Effector memory CD4-positive, alpha-beta T cell (primary cell): ENCODE results near the gene POPDC2.

Source experiments
- DNase-seq, 3 donors: peaks; one replicate each; pipeline ENCODE4 v3.0.0-alpha.2; 2020
- H3K27ac ChIP-seq: 2 replicates; pipeline ENCODE4 v1.7.0; 2013; ENCODE audit warnings: mild to moderate bottlenecking, low read length, moderate library complexity; ENCODE audit not compliant: insufficient read depth, poor library complexity, severe bottlenecking
- H3K27me3 ChIP-seq: replicated peaks from 2 replicates; pipeline ENCODE4 v1.7.0; 2013; ENCODE audit warnings: mild to moderate bottlenecking, low read length; ENCODE audit not compliant: insufficient read depth, control insufficient read depth, poor library complexity, severe bottlenecking
- H3K36me3 ChIP-seq: 2 replicates; pipeline ENCODE4 v1.7.0; 2013; ENCODE audit warnings: mild to moderate bottlenecking, low read length, moderate library complexity; ENCODE audit not compliant: control insufficient read depth, insufficient read depth
- H3K4me1 ChIP-seq: 2 replicates; pipeline ENCODE4 v1.7.0; 2013; ENCODE audit warnings: low read length, mild to moderate bottlenecking; ENCODE audit not compliant: control insufficient read depth, insufficient read depth, poor library complexity, severe bottlenecking
- H3K4me3 ChIP-seq: 2 replicates; pipeline ENCODE4 v1.7.0; 2013; ENCODE audit warnings: low read length, low read depth, mild to moderate bottlenecking; ENCODE audit not compliant: insufficient read depth, poor library complexity, severe bottlenecking
- H3K9me3 ChIP-seq: 2 replicates; pipeline ENCODE4 v1.7.0; 2013; ENCODE audit warnings: mild to moderate bottlenecking, low read length, moderate library complexity; ENCODE audit not compliant: control insufficient read depth

POPDC2 gene

GRCh38 chr3:119616056-119616455, 44.3 kb downstream of the POPDC2 start:
- Histone ChIP-seq H3K27me3 (no peaks in the 10 kb centered on the region), H3K4me1 (no peaks in the 10 kb centered on the region), H3K9me3 (no peaks in the 10 kb centered on the region), H3K4me3 (no peak overlapping the region), H3K27ac (no peak overlapping the region), H3K36me3 (no peaks in the 10 kb centered on the region)
- DNase-seq, result no peak

GRCh38 chr3:119613872-119614271, 46.5 kb downstream of the POPDC2 start:
- Histone ChIP-seq H3K4me1 (no peaks in the 10 kb centered on the region), H3K27ac (no peak overlapping the region), H3K9me3 (no peaks in the 10 kb centered on the region), H3K4me3 (no peak overlapping the region), H3K36me3 (no peaks in the 10 kb centered on the region), H3K27me3 (no peaks in the 10 kb centered on the region)
- DNase-seq, result no peak

- Histone ChIP-seq H3K9me3 (no peaks in the 10 kb centered on the region), H3K27ac (no peak overlapping the region), H3K4me3 (no peak overlapping the region), H3K4me1 (no peaks in the 10 kb centered on the region), H3K27me3 (no peaks in the 10 kb centered on the region), H3K36me3 (no peaks in the 10 kb centered on the region)
- DNase-seq, result no peak
These were observed 47.2 kb downstream of the POPDC2 start for GRCh38 chr3:119613201-119613600.

- no peaks in the 10 kb centered on the region for H3K27me3 ChIP-seq
- no peak for DNase-seq
- no peak overlapping the region for H3K27ac ChIP-seq
- no peaks in the 10 kb centered on the region for H3K9me3 ChIP-seq
- H3K4me1 ChIP-seq, result no peaks in the 10 kb centered on the region
- H3K36me3 ChIP-seq, result no peaks in the 10 kb centered on the region
- no peak overlapping the region for H3K4me3 ChIP-seq
These were observed 48.7 kb downstream of the POPDC2 start for GRCh38 chr3:119611664-119612063.

- Histone ChIP-seq H3K9me3 (no peaks in the 10 kb centered on the region), H3K4me3 (no peak overlapping the region), H3K36me3 (no peaks in the 10 kb centered on the region), H3K4me1 (no peaks in the 10 kb centered on the region), H3K27me3 (no peaks in the 10 kb centered on the region), H3K27ac (no peak overlapping the region)
- no peak for DNase-seq
These were observed 51.1 kb downstream of the POPDC2 start for GRCh38 chr3:119609301-119609700.

DNA sequence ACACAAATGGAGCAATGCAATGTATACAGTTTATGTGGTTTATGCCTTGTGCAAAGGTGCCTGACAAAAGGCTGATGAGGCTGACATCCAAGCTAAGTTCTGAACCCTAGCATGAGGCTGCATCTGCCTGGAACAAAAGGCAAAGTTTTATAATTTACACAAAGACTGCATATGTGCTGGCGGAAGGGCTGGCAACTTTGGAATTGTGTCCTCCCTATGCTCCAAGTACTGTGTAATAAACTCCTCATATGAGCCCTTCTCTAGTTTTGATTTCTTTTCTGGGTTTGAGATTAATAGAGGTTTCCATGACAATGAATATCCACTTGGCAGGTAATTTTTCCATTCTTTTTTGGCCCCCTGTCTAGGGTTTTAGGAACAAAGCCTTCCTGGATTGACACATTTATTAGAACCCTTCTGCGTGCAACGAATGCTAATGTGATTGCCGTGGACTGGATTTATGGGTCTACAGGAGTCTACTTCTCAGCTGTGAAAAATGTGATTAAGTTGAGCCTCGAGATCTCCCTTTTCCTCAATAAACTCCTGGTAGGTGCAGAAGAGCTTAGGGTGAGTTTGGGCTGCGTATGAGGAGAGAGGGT, 51.9 kb downstream of the POPDC2 start:
- no peaks in the 10 kb centered on the region for H3K36me3 ChIP-seq
- H3K9me3 ChIP-seq, result no peaks in the 10 kb centered on the region
- no peak overlapping the region for H3K27ac ChIP-seq
- DNase-seq, result no peak
- no peak overlapping the region for H3K4me3 ChIP-seq
- H3K27me3 ChIP-seq, result no peaks in the 10 kb centered on the region
- no peaks in the 10 kb centered on the region for H3K4me1 ChIP-seq

- H3K27me3 ChIP-seq, result no peaks in the 10 kb centered on the region
- no peak overlapping the region for H3K27ac ChIP-seq
- no peaks in the 10 kb centered on the region for H3K9me3 ChIP-seq
- DNase-seq, result no peak
- H3K4me1 ChIP-seq, result peaks cover 3% of the 10 kb centered on the region
- no peaks in the 10 kb centered on the region for H3K36me3 ChIP-seq
- no peak overlapping the region for H3K4me3 ChIP-seq
These were observed 55.5 kb downstream of the POPDC2 start for GRCh38 chr3:119604878-119605277.

DNA sequence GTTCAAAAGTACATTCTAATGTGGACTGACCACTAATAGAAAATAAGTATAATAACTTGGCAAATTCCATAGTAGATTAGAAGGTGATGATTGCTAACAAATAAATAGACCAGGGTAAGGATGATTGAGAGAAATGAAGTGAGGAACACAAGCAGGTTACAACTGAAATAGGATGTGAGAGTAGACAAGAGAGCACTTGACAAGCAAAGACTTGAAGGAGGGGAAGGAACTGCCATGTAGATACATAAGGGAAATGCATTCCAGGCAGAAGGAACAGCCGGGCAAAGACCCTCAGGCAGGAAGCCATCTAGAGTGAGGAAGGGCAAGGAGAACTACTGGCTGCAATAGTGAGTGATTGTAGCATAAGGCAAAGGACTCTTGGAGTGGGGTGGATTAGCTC, 57.7 kb downstream of the POPDC2 start:
- no peaks in the 10 kb centered on the region for H3K36me3 ChIP-seq
- no peak overlapping the region for H3K27ac ChIP-seq
- H3K4me3 ChIP-seq, result no peak overlapping the region
- H3K27me3 ChIP-seq, result no peaks in the 10 kb centered on the region
- no peak for DNase-seq
- H3K9me3 ChIP-seq, result no peaks in the 10 kb centered on the region
- peaks cover 3% of the 10 kb centered on the region for H3K4me1 ChIP-seq

DNA sequence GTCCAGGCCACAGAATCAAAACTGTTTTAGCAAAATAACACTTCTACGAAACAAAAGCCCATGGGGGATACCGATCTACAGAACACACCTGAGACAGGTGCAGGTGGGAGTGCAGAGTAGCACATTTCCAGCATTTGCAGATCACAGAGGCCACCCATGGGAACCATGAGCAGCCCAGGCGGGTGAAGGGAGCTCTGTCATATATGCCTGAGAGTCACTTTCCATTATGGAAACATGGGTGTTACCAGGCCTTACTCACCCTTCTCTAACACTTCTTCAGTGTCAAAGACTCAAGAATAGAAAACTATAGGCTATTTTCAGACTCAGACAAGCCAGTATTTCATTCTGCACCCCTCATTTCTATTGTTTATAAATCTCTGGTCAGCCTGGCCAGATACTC, 59.2 kb downstream of the POPDC2 start:
- Histone ChIP-seq H3K4me3 (no peak overlapping the region), H3K27ac (no peak overlapping the region), H3K36me3 (no peaks in the 10 kb centered on the region), H3K9me3 (no peaks in the 10 kb centered on the region), H3K27me3 (no peaks in the 10 kb centered on the region), H3K4me1 (peaks cover 3% of the 10 kb centered on the region)
- no peak for DNase-seq

DNA sequence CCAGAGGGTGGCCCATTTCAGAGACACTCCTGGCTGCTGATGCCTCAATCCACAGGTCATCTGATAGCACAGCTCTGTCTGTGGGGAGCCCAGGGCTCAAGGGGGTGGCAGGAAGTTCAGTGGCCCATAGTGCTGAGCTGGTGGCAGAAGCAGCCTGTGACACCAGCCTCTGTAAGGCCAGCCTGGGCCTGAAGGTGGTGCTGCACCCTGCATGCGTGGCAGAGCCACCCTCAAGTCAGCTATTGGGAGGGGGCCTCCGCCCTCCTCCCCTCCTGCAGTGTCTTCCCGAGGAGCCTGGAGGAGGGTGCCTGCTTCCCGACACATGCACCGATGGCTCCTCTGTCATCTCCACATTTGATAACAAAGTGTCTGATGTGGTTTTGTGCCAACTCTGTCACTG, 59.7 kb downstream of the POPDC2 start:
- no peaks in the 10 kb centered on the region for H3K36me3 ChIP-seq
- no peak for DNase-seq
- H3K4me3 ChIP-seq, result no peak overlapping the region
- no peaks in the 10 kb centered on the region for H3K9me3 ChIP-seq
- peaks cover 3% of the 10 kb centered on the region for H3K4me1 ChIP-seq
- H3K27ac ChIP-seq, result no peak overlapping the region
- H3K27me3 ChIP-seq, result no peaks in the 10 kb centered on the region
